NT2/D1 (cell line): ENCODE measurements around the gene HSPA8.

Experiments
- SUZ12 ChIP-seq: IDR thresholded peaks from 2 replicates; pipeline ENCODE4 v1.6.1; 2011; ENCODE audit not compliant: insufficient read length, insufficient read depth; ENCODE audit errors: extremely low read depth
- YY1 ChIP-seq: IDR thresholded peaks from 2 replicates; pipeline ENCODE4 v1.6.1; 2011; ENCODE audit not compliant: insufficient read length, insufficient read depth
- ZNF274 ChIP-seq: IDR thresholded peaks from 2 replicates; pipeline ENCODE4 v1.6.1; 2011; ENCODE audit warnings: mild to moderate bottlenecking, low read depth, low read length

DNA sequence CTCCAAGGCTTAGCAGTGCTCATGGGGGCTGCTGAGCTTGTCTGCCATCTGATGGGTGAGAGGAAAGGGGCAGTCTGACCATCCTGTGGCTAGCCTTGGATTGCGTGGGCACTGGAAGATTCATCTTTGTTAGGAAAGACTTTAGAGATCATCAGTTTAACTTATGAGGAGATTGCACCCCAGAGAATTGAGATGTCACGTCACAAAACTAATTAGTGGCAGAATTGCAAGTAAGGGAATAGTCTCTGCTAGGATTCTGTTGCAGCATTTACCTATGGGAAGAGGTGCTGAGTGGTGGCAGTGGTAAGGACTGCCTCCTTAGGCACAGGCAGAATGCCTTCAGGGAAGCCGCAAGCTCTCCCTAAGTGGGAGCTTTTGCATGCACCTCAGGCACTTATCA lies 42.8 kb upstream of the HSPA8 start:
- TF ChIP-seq ZNF274 (no peak), SUZ12 (no peak), YY1 (no peak)
